ENCODE results near the gene MIOX. TPM values are rescaled to one million over a fixed set of nuclear protein-coding genes. Genes with fewer than 3 reads are reported as not detected.
A peak's percentile ranks its signal among the peaks of the same experiment; 100 is the strongest.

Gene MIOX
- under 1 TPM; 0.39 to 0.59 TPM for total RNA-seq

DNA sequence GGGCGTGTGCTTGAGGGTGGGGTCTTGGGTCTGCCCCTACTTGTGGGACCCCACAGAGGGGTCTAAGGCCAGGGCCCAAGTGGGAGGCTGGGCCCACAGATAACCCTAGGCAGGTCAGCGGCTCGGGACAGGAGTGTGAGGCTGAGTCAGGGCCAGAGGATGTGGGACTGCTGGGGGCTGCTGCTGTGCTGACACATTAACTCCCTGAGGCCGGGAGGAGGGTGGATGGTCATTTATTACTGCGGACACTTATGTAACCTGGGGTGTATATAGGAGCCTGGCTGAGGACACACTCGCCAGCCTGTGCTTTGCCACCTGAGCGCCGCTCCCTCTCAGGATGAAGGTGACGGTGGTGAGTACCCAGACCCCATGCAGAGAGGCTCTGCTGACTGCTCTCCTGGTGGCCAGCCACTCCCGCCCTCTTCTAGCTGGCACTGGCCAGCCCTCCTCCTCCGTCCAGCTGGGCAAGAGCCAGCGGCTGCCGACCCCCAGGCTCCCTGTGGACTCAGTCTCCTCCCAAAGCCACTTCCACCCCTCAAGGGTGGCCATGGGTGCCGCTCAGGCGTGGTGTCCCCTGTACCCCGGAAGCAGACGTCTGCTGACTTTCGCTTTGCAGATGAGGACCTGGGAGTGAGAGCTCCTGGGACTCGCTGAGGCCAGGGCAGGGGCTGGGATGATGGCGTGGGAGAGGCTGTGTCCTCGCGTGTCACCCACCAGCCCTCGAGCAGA is at the start of gene MIOX:
Gene MIOX, plus strand, starts transcription at position 299 of the 729 bp plus-strand sequence. Its CDS starts 39 bp downstream, at position 338.
- ChIA-PET CTCF (interaction anchor here (0.9 to 2.9 kb wide), 2 partner anchors 11 to 39 kb away, joined by 4 to 11 read pairs; partner anchors contain the start of gene SCO2), POLR2A (interaction anchor here (0.6 to 0.7 kb wide), 2 partner anchors 10 to 47 kb away, joined by 3 to 4 read pairs; no protein-coding TSS in a partner anchor)
- no peaks in the 10 kb centered on the region for H3K9me3 Mint-ChIP-seq
- no peak within 1 kb of the TSS for H3K4me3 Mint-ChIP-seq
- DNase-seq, result no peak
- no peak within 1 kb of the TSS for H3K27ac Mint-ChIP-seq
- H3K36me3 Mint-ChIP-seq, result peaks cover 2% of the 10 kb centered on the region
- intact Hi-C loops (cut with micrococcal nuclease), result no loop called here
- H3K4me1 Mint-ChIP-seq (ENCODE audit: low read depth), result peaks cover 6% of the 10 kb centered on the region
- no peaks in the 10 kb centered on the region for H3K27me3 Mint-ChIP-seq

DNA sequence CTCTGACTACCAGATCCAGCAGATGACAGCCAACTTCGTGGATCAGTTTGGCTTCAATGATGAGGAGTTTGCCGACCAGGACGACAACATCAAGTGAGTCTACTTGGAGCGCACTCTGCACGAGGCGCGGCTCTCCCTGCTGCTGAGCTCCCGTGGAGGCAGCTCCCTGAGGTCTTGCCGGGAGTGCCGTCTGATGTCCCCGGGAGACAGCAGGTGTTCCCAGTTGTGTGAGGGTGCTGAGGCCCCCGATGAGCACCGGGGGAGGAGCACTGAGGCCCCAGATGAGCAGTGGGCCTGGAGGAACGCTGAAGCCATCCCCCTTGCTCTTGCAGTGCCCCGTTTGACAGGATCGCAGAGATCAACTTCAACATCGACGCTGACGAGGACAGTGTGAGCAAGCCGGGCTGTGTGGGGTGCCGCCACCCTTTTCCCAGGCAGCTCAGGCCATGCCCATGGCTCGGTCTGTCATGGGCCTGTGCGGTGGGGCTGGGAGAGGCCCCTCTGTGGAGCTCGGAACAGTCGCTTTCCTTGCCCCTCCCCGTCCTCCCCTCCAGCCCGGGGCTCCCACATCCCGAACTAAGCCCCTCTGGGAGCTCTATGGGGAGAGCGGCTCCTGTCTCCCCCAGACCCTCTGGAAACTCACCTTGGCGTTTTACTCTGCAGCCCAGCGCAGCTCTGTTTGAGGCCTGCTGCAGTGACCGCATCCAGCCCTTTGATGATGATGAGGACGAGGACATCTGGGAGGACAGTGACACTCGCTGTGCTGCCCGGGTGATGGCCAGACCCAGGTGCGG is 49.0 kb upstream of the MIOX start:
- POLR2A ChIA-PET, result no interaction called here
- CTCF ChIA-PET, result interaction anchor here (0.7 kb wide), 1 partner anchor 194 kb away, joined by 3 read pairs; no protein-coding TSS in a partner anchor

DNA sequence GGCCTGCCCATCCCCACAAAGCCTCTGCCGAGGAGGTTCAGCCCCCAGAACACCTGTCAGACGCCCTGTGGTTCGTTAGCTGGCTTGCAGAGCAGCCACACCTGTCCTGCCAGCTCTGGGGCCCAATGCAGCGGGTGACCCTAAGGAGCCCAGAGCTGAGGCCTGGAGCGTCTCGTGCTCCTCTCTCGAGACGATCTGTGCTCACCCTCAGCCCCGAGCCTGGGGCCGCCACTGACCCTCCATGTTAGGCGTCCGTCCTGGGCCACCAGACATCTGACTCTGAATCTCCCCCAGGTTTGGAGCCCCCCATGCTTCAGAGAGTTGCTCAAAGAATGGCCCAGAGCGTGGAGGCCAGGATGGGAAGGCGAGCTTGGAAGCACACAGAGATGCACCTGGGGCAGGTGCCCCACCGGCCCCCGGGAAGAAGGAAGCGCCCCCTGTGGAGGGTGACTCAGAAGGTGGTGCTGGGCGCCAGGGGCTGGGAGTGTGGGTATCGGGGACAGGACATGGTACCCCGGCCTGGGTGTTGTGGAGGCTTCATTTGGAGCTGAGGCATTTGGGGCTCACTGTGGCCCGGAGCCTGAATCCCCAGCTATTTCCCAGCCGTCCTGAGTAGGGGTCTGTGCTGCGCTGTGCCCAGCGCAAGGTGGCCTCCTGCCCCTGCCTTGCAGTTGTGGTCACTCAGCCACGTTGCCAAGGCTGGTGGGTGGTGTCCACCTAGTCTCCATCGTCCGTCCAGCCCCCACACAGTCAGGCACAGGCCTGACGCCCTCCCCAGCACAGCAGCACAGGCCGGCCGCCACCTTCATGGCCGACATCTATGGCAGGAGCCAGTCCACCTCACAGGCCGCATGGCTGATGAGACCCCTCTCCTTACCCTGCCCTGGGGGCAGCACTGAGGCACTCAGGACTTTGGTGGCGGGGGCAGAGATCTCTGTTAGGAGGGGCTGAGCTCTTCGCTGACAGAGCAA is 48.1 kb upstream of the MIOX start:
- POLR2A ChIA-PET, result no interaction called here
- Mint-ChIP-seq H3K9me3 (no peaks in the 10 kb centered on the region), H3K27me3 (no peaks in the 10 kb centered on the region), H3K4me3 (no peak overlapping the region), H3K36me3 (peaks cover 8% of the 10 kb centered on the region), H3K4me1 (ENCODE audit: low read depth) (no peaks in the 10 kb centered on the region), H3K27ac (no peak overlapping the region)
- CTCF ChIA-PET, result interaction anchor here (0.7 kb wide), 1 partner anchor 195 kb away, joined by 3 read pairs; no protein-coding TSS in a partner anchor
- intact Hi-C loops (cut with micrococcal nuclease), result no loop called here
- no peak for DNase-seq

More for the DNA sequence above, 49.0 kb upstream of the MIOX start:
- intact Hi-C loops (cut with micrococcal nuclease), result no loop called here
- no peak overlapping the region for H3K27ac Mint-ChIP-seq
- no peaks in the 10 kb centered on the region for H3K9me3 Mint-ChIP-seq
- no peaks in the 10 kb centered on the region for H3K27me3 Mint-ChIP-seq
- DNase-seq, result no peak
- H3K36me3 Mint-ChIP-seq, result peaks cover 4% of the 10 kb centered on the region
- no peak overlapping the region for H3K4me3 Mint-ChIP-seq
- H3K4me1 Mint-ChIP-seq (ENCODE audit: low read depth), result no peaks in the 10 kb centered on the region

- DNase-seq, result no peak
- Mint-ChIP-seq H3K27me3 (no peaks in the 10 kb centered on the region), H3K4me1 (ENCODE audit: low read depth) (no peaks in the 10 kb centered on the region), H3K4me3 (no peak overlapping the region), H3K9me3 (no peaks in the 10 kb centered on the region), H3K36me3 (peaks cover 8% of the 10 kb centered on the region), H3K27ac (no peak overlapping the region)
- ChIA-PET CTCF (no interaction called here), POLR2A (interaction anchor here (1.3 kb wide), 1 partner anchor 47 kb away, joined by 3 read pairs; the partner anchor contains the start of gene MIOX)
- intact Hi-C loops (cut with micrococcal nuclease), result no loop called here
Measured at GRCh38 chr22:50439314-50439870, 47.3 kb upstream of the MIOX start.

GRCh38 chr22:50439871-50440331 is 46.8 kb upstream of the MIOX start:
- H3K27ac Mint-ChIP-seq, result no peak overlapping the region
- no peaks in the 10 kb centered on the region for H3K9me3 Mint-ChIP-seq
- intact Hi-C loops (cut with micrococcal nuclease), result no loop called here
- no peak overlapping the region for H3K4me3 Mint-ChIP-seq
- no peaks in the 10 kb centered on the region for H3K27me3 Mint-ChIP-seq
- no peak for DNase-seq
- no peaks in the 10 kb centered on the region for H3K4me1 Mint-ChIP-seq (ENCODE audit: low read depth)
- H3K36me3 Mint-ChIP-seq, result peaks cover 8% of the 10 kb centered on the region
- ChIA-PET CTCF (interaction anchor here (1.1 kb wide), 1 partner anchor 58 kb away, joined by 4 read pairs; no protein-coding TSS in a partner anchor), POLR2A (interaction anchor here (1.3 kb wide), 1 partner anchor 46 kb away, joined by 3 read pairs; the partner anchor contains the start of gene MIOX)

DNA sequence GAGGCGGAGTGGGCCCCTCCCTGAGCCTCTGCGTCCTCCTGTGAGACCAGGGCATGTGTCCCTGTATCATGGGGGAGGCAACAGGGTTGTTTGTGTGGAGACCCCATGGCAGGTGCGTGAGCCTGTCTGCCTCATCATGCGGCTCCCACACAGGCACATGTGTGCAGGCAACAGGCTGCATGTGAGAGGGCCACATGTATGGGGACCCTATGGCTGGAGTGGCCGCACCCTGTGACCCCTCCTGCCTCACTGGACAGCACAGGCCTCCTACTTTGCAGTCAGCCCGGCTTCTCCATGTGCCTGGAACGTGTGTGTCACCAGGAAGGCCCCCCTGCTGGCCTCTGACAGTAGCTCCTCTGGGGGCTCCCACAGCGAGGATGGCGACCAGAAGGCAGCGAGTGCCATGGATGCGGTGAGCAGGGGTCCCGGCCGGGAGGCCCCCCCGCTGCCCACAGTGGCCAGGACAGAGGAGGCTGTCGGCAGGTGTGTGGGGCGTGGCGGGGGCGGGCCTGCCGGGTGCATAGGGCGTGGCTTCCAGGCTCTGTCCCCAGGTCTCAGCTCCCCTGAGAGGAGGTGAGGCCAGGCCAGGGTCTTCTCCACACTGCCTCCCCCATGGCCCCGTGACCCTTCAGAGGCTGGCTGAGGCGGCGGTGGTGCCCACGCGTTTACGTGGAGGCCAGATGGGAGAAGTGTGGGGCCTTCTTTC is 46.0 kb upstream of the MIOX start:
- ChIA-PET CTCF (interaction anchor here (1.1 kb wide), 1 partner anchor 57 kb away, joined by 4 read pairs; no protein-coding TSS in a partner anchor), POLR2A (interaction anchor here (1.3 kb wide), 1 partner anchor 46 kb away, joined by 3 read pairs; the partner anchor contains the start of gene MIOX)
- DNase-seq, result no peak
- intact Hi-C loops (cut with micrococcal nuclease), result no loop called here
- H3K4me1 Mint-ChIP-seq (ENCODE audit: low read depth), result peaks cover 7% of the 10 kb centered on the region
- H3K9me3 Mint-ChIP-seq, result no peaks in the 10 kb centered on the region
- H3K27me3 Mint-ChIP-seq, result no peaks in the 10 kb centered on the region
- no peak overlapping the region for H3K4me3 Mint-ChIP-seq
- peaks cover 11% of the 10 kb centered on the region for H3K36me3 Mint-ChIP-seq
- H3K27ac Mint-ChIP-seq, result no peak overlapping the region

DNA sequence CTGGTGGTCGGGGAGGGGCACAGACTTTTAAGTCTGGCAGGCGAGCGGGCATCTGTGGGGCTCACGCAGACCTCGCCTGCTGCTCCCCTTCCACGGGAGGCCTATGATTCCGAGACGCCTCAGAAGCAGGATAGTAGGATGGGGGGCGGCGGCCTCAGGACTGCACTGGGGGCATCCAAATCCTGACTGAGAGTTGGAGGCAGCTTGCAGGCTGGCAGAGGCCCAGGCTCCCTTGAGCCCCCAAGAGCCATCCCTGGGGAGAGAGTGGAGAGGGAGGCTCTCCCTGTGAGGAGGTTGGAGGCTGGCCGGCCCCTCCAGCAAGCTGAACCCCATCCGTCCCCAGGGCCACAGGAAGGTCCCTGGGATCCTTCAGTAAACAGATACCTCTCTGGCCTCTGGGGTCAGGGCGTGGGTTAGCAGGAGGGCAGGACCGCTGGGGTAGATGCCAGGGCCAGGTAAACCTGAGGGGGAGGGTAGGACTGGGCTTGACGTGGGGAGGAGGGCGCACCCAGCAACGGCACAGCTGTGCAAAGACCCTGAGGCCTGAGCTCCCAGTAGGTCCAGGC is 45.1 kb upstream of the MIOX start:
- Mint-ChIP-seq H3K9me3 (no peaks in the 10 kb centered on the region), H3K4me1 (ENCODE audit: low read depth) (peaks cover 10% of the 10 kb centered on the region), H3K4me3 (no peak overlapping the region), H3K27me3 (no peaks in the 10 kb centered on the region), H3K27ac (no peak overlapping the region), H3K36me3 (peaks cover 13% of the 10 kb centered on the region)
- ChIA-PET CTCF (interaction anchor here (0.8 kb wide), 1 partner anchor 56 kb away, joined by 3 read pairs; no protein-coding TSS in a partner anchor), POLR2A (interaction anchor here (0.6 kb wide), 1 partner anchor 84 kb away, joined by 3 read pairs; the partner anchor contains the start of gene SCO2)
- no peak for DNase-seq
- intact Hi-C loops (cut with micrococcal nuclease), result no loop called here

GRCh38 chr22:50443197-50443596 is 43.5 kb upstream of the MIOX start:
- peaks cover 17% of the 10 kb centered on the region for H3K36me3 Mint-ChIP-seq
- H3K27me3 Mint-ChIP-seq, result no peaks in the 10 kb centered on the region
- peaks cover 10% of the 10 kb centered on the region for H3K4me1 Mint-ChIP-seq (ENCODE audit: low read depth)
- ChIA-PET POLR2A (no interaction called here), CTCF (no interaction called here)
- DNase-seq, result no peak
- no peak overlapping the region for H3K4me3 Mint-ChIP-seq
- peak overlapping the region; percentile 67 for H3K27ac Mint-ChIP-seq
- no peaks in the 10 kb centered on the region for H3K9me3 Mint-ChIP-seq
- intact Hi-C loops (cut with micrococcal nuclease), result no loop called here

GRCh38 chr22:50443801-50444625 is 42.6 kb upstream of the MIOX start:
- Mint-ChIP-seq H3K36me3 (peaks cover 22% of the 10 kb centered on the region), H3K27me3 (no peaks in the 10 kb centered on the region), H3K27ac (no peak overlapping the region), H3K9me3 (no peaks in the 10 kb centered on the region), H3K4me1 (ENCODE audit: low read depth) (peaks cover 10% of the 10 kb centered on the region), H3K4me3 (no peak overlapping the region)
- no peak for DNase-seq
- ChIA-PET CTCF (interaction anchor here (1.0 kb wide), 1 partner anchor 54 kb away, joined by 5 read pairs; no protein-coding TSS in a partner anchor), POLR2A (interaction anchor here (1.1 to 1.6 kb wide), 2 partner anchors 10 to 81 kb away, joined by 3 to 6 read pairs; no protein-coding TSS in a partner anchor)
- intact Hi-C loops (cut with micrococcal nuclease), result no loop called here

Data from activated CD4-positive, alpha-beta memory T cell treated with anti-CD3 and anti-CD28 coated beads for 36 hours (primary cell).